ENCODE measurements around the gene NHP2. TPM values are rescaled to one million over a fixed set of nuclear protein-coding genes. Genes with fewer than 3 reads are reported as not detected.

The NHP2 gene
- total and polyA plus RNA-seq, 9 of the 15 experiments (the other 6 are each of a cell fraction or from before 2014, with no cell fraction given), result 52.8 to 622 (median 144) TPM

- peak; percentile 93 for TF ChIP-seq MGA (IDR thresholded peaks at IDR 0.05)
- no peak for TF ChIP-seq SMARCE1 (IDR thresholded peaks at IDR 0.05)
- 0 out of 2 replicates have a peak, but pooled peaks have one; percentile 30 for TF ChIP-seq HDAC2 (IDR thresholded peaks at IDR 0.05)
- no peak for TF ChIP-seq ZNF41 (CRISPR knock-in tag; conservative IDR thresholded peaks at IDR 0.05)
- peak; percentile 59; the same call in 1 of the 2 replicates for TF ChIP-seq RB1 (IDR thresholded peaks at IDR 0.05; ENCODE audit: low read depth)
- no peak for TF ChIP-seq POLR2H (tag; IDR thresholded peaks at IDR 0.05; ENCODE audit: low read depth)
- TF ChIP-seq RCOR1 (IDR thresholded peaks at IDR 0.05; ENCODE audit: borderline replicate concordance in 1 of 2, low read depth in 2 of 2, low read length in 2 of 2), result peak in 1 of 2 experiments; percentile 79; a peak in 2 of 4 replicates
- no peak for TF ChIP-seq HNRNPK (IDR thresholded peaks at IDR 0.05; ENCODE audit: low read depth, low read length, poor library complexity, severe bottlenecking)
- TF ChIP-seq RFX7 (CRISPR knock-in tag; IDR thresholded peaks at IDR 0.05), result no peak
- no peak for TF ChIP-seq ZNF217 (CRISPR knock-in tag; IDR thresholded peaks at IDR 0.05)
- TF ChIP-seq MNT (conservative IDR thresholded peaks at IDR 0.05), result peak; percentile 57 to 77; a peak in 3 of 4 replicates
- TF ChIP-seq FOSL1 (tag; conservative IDR thresholded peaks at IDR 0.05), result no peak
- TF ChIP-seq PRMT5 (CRISPR knock-in tag; IDR thresholded peaks at IDR 0.05), result no peak
- TF ChIP-seq MEF2A (IDR thresholded peaks at IDR 0.05; ENCODE audit: control insufficient read depth, low read depth, low read length), result no peak
Observed at GRCh38 chr5:178120607-178121357, 32.9 kb downstream of the NHP2 start (continued).

All from K562 (cell line).